ENCODE measurements around the gene CABP1.
A peak's percentile ranks its signal among the peaks of the same experiment; 100 is the strongest.
"Not testable (repeated sequence)": the region's sequence is repeated elsewhere in the genome, so short reads cannot be mapped to it uniquely, and the experiment has no call there.

The CABP1 gene

DNA sequence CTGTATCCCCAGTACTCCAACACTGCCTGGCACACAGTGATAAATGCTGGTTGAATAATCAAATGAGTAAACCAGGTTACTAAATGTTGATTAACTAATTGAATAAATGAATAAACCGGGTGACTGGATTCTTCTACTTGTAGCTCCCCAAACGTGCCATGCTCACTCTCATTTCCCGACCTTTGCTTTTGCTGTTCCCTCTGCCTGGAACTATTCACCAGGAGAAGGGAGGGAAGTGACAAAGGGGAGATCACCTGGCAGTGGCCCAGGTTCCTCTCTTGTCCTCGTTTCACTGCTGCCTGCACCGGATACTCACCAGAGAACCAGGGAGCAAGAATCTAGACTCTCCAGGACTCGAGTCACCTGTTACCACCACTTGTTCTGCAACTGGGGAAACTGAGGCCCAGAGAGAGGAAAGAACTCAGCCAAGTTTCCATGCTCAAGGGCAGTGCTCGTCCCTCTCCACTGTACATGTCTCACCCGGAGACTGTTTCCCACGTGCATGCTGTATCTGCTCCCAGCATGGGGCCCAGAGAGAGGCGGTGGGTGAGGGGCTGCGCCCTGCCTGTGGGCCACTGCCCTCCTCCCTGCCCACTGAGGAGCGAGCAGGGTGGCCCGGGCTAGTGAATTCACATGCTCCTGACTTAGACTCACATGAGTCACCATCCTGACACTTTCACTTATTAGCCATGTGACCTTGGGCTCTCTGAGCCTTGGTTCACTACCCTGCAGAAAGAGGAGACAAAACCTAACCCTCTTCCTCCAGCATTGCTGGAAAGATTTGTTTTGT, 41.6 kb upstream of the CABP1 start:
- peak; percentile 49 for DNase-seq (ENCODE audit: low read depth)
- H3K4me3 ChIP-seq (ENCODE audit: control insufficient read depth, low read depth, low read length), result no peak overlapping the region
- TF ChIP-seq, protein P1, sequence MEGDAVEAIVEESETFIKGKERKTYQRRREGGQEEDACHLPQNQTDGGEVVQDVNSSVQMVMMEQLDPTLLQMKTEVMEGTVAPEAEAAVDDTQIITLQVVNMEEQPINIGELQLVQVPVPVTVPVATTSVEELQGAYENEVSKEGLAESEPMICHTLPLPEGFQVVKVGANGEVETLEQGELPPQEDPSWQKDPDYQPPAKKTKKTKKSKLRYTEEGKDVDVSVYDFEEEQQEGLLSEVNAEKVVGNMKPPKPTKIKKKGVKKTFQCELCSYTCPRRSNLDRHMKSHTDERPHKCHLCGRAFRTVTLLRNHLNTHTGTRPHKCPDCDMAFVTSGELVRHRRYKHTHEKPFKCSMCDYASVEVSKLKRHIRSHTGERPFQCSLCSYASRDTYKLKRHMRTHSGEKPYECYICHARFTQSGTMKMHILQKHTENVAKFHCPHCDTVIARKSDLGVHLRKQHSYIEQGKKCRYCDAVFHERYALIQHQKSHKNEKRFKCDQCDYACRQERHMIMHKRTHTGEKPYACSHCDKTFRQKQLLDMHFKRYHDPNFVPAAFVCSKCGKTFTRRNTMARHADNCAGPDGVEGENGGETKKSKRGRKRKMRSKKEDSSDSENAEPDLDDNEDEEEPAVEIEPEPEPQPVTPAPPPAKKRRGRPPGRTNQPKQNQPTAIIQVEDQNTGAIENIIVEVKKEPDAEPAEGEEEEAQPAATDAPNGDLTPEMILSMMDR (conservative IDR thresholded peaks at IDR 0.05; ENCODE audit: control insufficient read depth, insufficient read depth, low read depth, low read length), result no peak

DNA sequence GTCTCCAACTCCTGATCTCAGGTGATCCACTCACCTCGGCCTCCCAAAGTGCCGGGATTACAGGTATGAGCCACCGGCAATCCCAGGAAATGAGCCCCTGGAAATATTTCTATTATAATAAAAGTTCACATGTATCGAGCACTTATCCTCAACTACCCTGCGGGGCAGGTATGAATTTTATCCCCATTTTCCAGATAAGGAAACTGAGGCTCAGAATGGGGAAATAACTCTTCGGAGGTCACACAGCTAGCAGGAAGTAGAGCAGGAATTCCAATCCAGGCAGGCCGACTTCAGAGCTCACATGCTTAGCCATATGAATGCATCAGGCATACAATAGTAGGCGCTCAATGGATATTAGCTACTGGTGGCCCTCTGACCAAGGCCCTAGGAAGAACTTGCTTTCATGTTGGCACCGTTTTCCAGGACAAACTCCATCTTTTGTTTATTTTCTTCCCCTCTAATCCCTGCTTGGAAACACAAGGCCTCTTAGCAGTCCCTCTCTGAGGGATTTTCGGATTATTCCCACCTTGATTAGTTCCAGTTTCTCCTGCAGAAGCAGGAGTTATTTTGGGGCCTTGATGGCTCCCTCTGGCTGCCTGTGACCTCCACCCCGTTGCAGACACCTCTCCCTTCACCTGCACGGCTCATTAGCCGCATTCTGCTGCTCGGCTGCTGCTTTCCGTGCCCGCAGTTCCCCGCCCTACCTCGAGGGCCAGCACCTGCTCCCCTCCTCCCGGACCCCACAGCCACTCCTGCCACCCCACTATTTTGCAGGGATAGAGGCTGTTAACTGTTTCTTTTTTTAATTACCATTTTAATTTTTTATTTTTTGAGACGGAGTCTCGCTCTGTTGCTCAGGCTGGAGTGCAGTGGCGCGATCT, 40.5 kb upstream of the CABP1 start:
- TF ChIP-seq, protein P1 (conservative IDR thresholded peaks at IDR 0.05; ENCODE audit: control insufficient read depth, insufficient read depth, low read depth, low read length), result no peak
- no peak for DNase-seq (ENCODE audit: low read depth)
- H3K4me3 ChIP-seq (ENCODE audit: control insufficient read depth, low read depth, low read length), result no peak overlapping the region

DNA sequence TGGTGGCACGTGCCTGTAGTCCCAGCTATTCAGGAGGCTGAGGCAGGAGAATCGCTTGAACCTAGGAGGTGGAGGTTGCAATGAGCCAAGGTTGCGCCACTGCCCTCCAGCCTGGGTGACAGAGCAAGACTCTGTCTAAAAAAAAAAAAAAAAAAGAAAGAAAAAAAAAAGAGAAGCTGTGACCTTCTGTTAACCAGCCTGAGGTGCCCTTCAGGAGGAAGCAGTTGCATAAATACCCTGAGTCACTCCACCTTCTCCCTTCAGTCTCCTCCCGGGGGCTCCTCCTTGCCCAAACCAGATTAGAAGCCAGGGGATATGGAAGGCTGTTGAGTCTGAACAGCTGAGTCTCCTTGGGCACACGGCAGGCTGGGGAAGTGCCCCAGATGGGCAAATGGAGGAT, 38.0 kb upstream of the CABP1 start:
- DNase-seq (ENCODE audit: low read depth); H3K4me3 ChIP-seq (ENCODE audit: control insufficient read depth, low read depth, low read length): not testable (repeated sequence)

DNA sequence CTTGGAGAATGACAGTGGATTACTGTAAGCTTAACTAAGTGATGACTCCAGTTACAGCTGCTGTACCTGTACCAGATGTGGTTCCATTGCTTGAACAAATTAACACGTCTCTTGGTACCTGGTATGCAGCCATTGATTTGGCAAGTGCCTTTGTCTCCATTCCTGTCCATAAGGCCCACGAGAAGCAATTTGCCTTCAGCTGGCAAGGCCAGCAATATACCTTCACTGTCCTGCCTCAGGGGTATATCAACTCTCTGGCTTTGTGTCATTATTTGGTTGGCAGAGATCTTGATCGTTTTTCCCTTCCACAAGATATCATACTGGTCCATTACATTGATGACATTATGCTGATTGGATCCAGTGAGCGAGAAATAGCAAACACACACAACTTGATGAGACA, 29.9 kb upstream of the CABP1 start:
- TF ChIP-seq, protein P1 (conservative IDR thresholded peaks at IDR 0.05; ENCODE audit: control insufficient read depth, insufficient read depth, low read depth, low read length), result no peak
- no peak for DNase-seq (ENCODE audit: low read depth)
- no peak overlapping the region for H3K4me3 ChIP-seq (ENCODE audit: control insufficient read depth, low read depth, low read length)

DNA sequence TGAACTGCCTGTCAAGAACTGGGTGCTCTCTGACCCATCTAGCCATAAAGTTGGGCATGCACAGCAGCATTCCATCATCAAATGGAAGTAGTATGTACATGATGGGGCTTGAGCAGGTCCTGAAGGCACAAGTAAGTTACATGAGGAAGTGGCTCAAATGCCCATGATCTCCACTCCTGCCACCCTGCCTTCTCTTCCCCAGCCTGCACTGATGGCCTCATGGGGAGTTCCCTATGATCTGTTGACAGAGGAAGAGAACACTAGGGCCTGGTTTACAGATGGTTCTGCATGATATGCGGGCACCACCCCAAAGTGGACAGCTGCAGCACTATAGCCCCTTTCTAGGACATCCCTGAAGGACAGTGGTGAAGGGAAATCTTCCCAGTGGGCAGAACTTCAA, 28.9 kb upstream of the CABP1 start:
- DNase-seq (ENCODE audit: low read depth); H3K4me3 ChIP-seq (ENCODE audit: control insufficient read depth, low read depth, low read length): not testable (repeated sequence)

DNA sequence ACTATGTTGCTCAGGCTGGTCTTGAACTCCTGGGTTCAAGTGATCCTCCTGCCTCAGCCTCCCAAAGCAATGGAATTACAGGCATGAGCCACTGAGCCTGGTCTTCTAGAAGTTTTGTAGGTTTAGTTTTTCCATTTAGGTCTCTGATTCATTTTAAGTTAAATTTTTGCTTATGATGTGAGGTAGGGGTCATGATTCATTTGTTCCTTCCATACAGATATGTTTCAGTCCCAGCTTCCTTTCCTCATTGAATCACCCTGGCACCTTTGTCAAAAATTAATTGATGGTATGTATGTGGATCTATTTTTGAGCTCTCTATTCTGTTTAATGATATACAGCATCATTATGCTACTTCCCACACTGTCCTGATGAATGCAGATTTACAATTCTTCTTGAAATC, 25.6 kb upstream of the CABP1 start:
- TF ChIP-seq, protein P1 (conservative IDR thresholded peaks at IDR 0.05; ENCODE audit: control insufficient read depth, insufficient read depth, low read depth, low read length), result no peak
- DNase-seq (ENCODE audit: low read depth), result no peak
- H3K4me3 ChIP-seq (ENCODE audit: control insufficient read depth, low read depth, low read length), result no peak overlapping the region

DNA sequence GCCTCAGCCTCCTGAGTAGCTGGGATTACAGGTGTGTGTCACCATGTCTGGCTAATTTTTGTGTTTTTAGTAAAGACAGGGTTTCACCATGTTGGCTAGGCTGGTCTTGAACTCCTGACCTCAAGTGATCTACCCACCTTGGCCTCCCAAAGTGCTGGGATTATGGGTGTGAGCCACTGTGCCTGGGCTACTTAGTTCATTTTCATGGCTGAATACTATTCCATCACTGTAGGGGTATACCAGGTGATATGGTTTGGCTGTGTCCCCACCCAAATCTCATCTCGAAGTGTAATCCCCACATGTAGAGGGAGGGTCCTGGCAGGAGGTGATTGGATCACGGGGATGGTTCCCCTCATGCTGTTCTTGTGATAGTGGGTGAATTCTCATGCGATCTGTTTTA, 23.2 kb upstream of the CABP1 start:
- DNase-seq (ENCODE audit: low read depth); H3K4me3 ChIP-seq (ENCODE audit: control insufficient read depth, low read depth, low read length): not testable (repeated sequence)

DNA sequence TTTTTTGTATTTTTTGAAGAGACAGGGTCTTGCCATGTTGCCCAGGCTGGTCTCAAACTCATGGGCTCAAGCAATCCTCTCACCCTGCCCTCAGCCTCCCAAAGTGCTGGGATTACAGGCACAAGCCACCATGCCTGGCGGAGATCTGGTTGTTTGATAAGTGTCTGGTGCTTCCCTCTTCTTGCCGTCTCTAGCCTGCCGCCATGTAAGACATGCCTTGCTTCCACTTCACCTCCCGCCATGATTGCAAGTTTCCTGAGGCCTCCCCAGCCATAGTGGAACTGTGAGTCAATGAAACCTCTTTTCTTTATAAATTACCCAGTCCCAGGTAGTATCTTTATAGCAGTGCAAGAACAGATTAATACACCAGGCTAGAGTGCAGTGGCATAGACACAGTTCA, 22.7 kb upstream of the CABP1 start:
- not testable (repeated sequence) for DNase-seq (ENCODE audit: low read depth); H3K4me3 ChIP-seq (ENCODE audit: control insufficient read depth, low read depth, low read length)
